Colonic mucosa (tissue), 4 donors: Measurements from ENCODE around the gene ADAMTS17. TPM values are rescaled to one million over a fixed set of nuclear protein-coding genes. Genes with fewer than 3 reads are reported as not detected.

Experiments
- DNase-seq: peaks from one replicate; pipeline ENCODE4 v3.0.0-alpha.2; 2020
- H3K27ac ChIP-seq: fragments of 200-600 bp; one replicate; pipeline ENCODE4 v1.8.0; 2021
- H3K27me3 ChIP-seq: fragments of 200-600 bp; one replicate; pipeline ENCODE4 v1.8.0; 2021
- H3K36me3 ChIP-seq: fragments of 200-600 bp; one replicate; pipeline ENCODE4 v1.8.0; 2021
- H3K4me1 ChIP-seq: fragments of 200-600 bp; one replicate; pipeline ENCODE4 v1.8.0; 2021; ENCODE audit warnings: mild to moderate bottlenecking
- H3K4me3 ChIP-seq: fragments of 200-600 bp; one replicate; pipeline ENCODE4 v1.8.0; 2021
- H3K9ac ChIP-seq, 2 donors: one replicate each; pipeline ENCODE4 v1.7.0; 2013; ENCODE audit warnings: control low read depth in 2 of 2, low read depth in 2 of 2, low read length in 2 of 2
- H3K9me3 ChIP-seq: fragments of 200-600 bp; one replicate; pipeline ENCODE4 v1.8.0; 2021
- intact Hi-C: fragments of 100-400 bp; cut with DNase I; formaldehyde crosslinking; loops from one replicate; pipeline ENCODE4 v1.14.1; 2022
- total RNA-seq, 2 donors: library from RNA; stranded (reverse); fragmentation: NEBNext Ultra II Directional in 1 of 2; extraction: Animal tissue kit (Norgen Biotek cat#: 25700) in 1 of 2; gene quantifications; one replicate each; pipeline ENCODE4 v1.2.1, GENCODE V29; 2021
- TF ChIP-seq, protein P1 (sequence below): fragments of 200-600 bp; IDR thresholded peaks from one replicate; pipeline ENCODE4 v1.8.0; 2022; ENCODE audit warnings: antibody characterized with exemption, mild to moderate bottlenecking
- donor health status: healthy.
- donor health status: DM: no; HTN: no; CAD: no.
- donor health status: DM: no; HTN: no; CAD: no.

Gene ADAMTS17
- total RNA-seq, 2 donors from 2014 or later, result 4.2 to 8.3 TPM

DNA sequence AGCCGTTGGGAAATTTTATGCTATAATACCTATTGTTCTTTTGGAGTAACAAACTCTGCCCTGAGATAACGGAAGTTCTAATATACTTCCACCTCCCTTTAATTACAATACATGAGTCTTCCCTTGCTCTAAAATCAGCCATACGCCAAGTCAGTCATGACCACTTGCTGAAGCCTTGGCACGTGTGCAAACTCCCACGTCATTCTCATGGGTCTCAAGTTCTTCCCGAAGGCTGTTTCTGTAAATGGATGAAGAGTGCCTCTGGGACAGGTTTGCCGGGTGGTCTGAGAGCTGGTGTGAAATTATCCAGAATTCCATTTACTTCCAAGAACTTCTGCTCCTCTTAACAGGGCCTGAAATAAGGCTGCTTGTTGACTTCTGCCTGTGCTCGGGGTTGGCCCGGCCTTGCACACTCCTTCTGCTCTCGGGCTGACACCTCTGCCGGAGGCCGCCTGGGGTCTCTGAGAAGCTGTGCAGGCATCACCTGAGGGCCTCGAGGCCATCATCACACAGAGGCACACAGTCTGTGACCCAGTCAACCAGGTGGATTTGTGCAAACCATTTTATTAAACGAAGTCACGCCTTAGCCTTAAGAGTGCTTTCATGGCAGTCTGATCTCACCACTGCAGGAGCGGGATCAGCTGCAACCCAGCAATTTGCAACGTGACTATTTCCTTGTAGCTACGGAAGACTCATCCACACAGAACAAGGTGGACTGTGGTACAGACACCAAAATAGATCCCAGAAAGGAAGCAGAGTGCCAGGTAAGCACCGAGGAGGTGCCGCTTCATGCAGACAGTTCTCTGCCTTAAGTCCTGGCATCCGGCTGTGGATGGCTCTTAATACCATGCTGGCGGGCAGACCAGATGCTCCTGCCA is 120.1 kb downstream of the ADAMTS17 start:
- Histone ChIP-seq H3K27me3 (no peaks in the 10 kb centered on the region), H3K4me1 (no peaks in the 10 kb centered on the region), H3K9ac (no peak overlapping the region), H3K4me3 (no peak overlapping the region), H3K27ac (no peak overlapping the region), H3K36me3 (no peaks in the 10 kb centered on the region), H3K9me3 (no peaks in the 10 kb centered on the region)
- TF ChIP-seq, protein P1, sequence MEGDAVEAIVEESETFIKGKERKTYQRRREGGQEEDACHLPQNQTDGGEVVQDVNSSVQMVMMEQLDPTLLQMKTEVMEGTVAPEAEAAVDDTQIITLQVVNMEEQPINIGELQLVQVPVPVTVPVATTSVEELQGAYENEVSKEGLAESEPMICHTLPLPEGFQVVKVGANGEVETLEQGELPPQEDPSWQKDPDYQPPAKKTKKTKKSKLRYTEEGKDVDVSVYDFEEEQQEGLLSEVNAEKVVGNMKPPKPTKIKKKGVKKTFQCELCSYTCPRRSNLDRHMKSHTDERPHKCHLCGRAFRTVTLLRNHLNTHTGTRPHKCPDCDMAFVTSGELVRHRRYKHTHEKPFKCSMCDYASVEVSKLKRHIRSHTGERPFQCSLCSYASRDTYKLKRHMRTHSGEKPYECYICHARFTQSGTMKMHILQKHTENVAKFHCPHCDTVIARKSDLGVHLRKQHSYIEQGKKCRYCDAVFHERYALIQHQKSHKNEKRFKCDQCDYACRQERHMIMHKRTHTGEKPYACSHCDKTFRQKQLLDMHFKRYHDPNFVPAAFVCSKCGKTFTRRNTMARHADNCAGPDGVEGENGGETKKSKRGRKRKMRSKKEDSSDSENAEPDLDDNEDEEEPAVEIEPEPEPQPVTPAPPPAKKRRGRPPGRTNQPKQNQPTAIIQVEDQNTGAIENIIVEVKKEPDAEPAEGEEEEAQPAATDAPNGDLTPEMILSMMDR, result no peak
- DNase-seq, result no peak
- intact Hi-C loops, result no loop called here

DNA sequence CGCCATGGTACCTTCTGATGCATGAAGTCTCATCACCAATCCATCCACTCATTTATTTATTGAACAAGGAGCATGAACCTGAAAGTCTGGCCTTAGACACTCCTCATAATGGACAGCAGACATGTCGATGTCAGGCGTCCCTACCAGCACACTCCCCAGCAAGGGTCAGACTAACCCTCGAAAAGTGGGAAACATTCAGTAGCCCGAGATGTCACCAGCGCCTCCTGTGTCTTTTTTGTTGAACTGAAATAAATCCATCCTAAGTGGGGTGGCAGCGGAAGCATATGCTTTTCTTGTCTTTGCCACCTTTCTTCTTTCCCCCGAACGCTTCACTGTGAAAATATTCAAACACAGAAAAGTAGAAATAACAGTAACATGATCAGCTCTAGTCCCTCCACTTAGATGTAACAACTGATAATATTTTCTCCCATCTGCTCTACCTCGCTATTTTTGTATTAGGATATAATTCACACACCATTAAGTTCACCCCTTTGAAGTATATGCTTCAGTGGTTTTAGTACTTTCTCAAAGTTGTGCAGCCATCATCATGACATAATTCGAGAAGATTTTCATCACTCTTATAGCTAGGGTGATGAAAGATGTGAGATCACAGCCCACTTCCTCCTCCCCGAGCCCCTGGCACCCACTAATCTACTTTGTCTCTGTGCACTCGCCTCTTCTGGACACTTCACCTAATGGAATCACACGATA is 121.6 kb downstream of the ADAMTS17 start:
- no peaks in the 10 kb centered on the region for H3K9me3 ChIP-seq
- intact Hi-C loops, result no loop called here
- H3K4me3 ChIP-seq, result no peak overlapping the region
- no peaks in the 10 kb centered on the region for H3K27me3 ChIP-seq
- no peak for DNase-seq
- H3K36me3 ChIP-seq, result no peaks in the 10 kb centered on the region
- H3K4me1 ChIP-seq, result no peaks in the 10 kb centered on the region
- H3K9ac ChIP-seq, result no peak overlapping the region
- H3K27ac ChIP-seq, result no peak overlapping the region
- TF ChIP-seq, protein P1, result no peak

DNA sequence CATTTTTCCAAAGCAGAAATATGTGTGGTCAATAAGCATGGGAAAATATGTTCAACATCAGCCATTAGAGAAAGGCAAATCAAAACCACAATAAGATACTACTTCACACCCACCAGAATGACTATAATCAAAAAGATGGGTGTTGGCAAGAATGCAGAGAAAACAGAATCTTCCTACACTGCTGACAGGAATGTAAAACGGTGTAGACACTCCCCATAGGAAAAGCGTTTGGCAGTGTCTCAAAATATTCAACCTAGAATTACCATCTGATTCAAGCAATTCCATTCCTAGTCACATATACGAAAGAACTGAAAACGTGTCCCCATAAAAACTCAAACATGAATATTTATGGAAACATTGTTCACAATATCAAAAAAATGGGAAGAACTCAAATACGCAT is 123.3 kb downstream of the ADAMTS17 start:
- H3K27me3 ChIP-seq, result no peaks in the 10 kb centered on the region
- no peak for DNase-seq
- no peaks in the 10 kb centered on the region for H3K36me3 ChIP-seq
- H3K4me1 ChIP-seq, result no peaks in the 10 kb centered on the region
- intact Hi-C loops, result no loop called here
- no peaks in the 10 kb centered on the region for H3K9me3 ChIP-seq
- H3K4me3 ChIP-seq, result no peak overlapping the region
- no peak overlapping the region for H3K9ac ChIP-seq
- H3K27ac ChIP-seq, result no peak overlapping the region
- TF ChIP-seq, protein P1, result no peak

DNA sequence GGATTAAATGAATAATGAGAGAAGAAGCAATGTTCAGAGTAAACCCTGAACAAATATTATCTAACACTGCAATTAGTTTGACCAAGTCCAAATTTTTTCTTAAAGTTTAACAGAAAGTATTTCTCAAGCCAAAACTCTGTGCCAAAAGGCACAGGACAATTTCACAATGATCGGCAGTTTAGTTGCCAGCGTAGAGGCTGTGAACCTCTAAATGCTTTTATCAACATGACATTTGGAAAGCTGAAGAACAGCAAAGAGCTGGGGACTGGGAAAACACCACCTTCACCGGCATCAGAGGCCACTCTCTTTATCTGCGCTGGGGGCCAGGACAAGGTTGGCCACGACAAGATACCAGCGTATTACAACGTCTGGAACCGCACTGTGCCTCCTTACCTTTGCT is 125.6 kb downstream of the ADAMTS17 start:
- no peaks in the 10 kb centered on the region for H3K27me3 ChIP-seq
- no peak overlapping the region for H3K4me3 ChIP-seq
- no peak for DNase-seq
- H3K9me3 ChIP-seq, result no peaks in the 10 kb centered on the region
- TF ChIP-seq, protein P1, result no peak
- no peaks in the 10 kb centered on the region for H3K4me1 ChIP-seq
- H3K27ac ChIP-seq, result no peak overlapping the region
- no peak overlapping the region for H3K9ac ChIP-seq
- intact Hi-C loops, result no loop called here
- H3K36me3 ChIP-seq, result no peaks in the 10 kb centered on the region

DNA sequence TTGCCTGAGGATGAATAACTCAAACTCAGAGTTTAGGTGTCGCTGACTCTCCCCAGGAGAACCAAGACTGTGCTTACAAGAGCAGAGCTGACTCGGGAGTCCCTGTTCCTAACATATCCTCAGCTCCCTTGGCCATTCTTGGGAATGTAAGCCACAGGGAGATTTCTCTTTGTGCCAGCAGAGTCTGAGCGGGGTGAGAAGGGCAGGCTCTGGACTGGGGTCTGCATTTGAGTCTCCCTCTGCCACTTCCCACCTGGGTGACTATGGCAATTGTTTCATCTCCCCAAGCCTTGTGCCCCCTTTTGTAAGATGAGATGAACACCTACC is 126.0 kb downstream of the ADAMTS17 start:
- Histone ChIP-seq H3K36me3 (no peaks in the 10 kb centered on the region), H3K9ac (no peak overlapping the region), H3K4me3 (no peak overlapping the region), H3K9me3 (no peaks in the 10 kb centered on the region), H3K27me3 (no peaks in the 10 kb centered on the region), H3K27ac (no peak overlapping the region), H3K4me1 (no peaks in the 10 kb centered on the region)
- intact Hi-C loops, result no loop called here
- no peak for DNase-seq
- TF ChIP-seq, protein P1, result no peak
